ENCODE measurements around the gene YWHAB. TPM values are rescaled to one million over a fixed set of nuclear protein-coding genes. Genes with fewer than 3 reads are reported as not detected.

The YWHAB gene
- total RNA-seq, 1 donor from 2014 or later, result 43.2 TPM

DNA sequence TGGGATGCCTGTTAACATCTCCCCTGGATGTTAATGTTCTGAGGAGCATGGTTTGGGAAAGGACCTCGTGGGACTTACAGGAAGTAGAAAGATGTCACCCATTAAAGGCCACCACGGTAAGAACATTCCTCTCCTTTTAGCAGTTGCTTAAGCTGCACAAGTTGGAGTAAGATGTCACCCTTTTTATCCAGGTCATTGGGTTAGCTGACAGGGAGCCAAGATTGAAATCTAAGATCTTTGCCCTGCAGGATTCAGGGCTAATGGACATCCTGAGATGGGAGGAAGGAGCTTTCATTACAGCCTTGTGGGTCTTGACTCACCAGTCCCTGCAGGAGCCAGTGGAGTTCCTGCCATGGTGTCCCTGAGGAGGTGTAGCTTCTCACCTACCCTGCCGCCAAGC lies 46.4 kb downstream of the YWHAB start:
- no peak for FAIRE-seq
- no peaks in the 10 kb centered on the region for H3K27me3 ChIP-seq (ENCODE audit: control insufficient read depth, insufficient read depth, low read length)
- TF ChIP-seq, protein P1, sequence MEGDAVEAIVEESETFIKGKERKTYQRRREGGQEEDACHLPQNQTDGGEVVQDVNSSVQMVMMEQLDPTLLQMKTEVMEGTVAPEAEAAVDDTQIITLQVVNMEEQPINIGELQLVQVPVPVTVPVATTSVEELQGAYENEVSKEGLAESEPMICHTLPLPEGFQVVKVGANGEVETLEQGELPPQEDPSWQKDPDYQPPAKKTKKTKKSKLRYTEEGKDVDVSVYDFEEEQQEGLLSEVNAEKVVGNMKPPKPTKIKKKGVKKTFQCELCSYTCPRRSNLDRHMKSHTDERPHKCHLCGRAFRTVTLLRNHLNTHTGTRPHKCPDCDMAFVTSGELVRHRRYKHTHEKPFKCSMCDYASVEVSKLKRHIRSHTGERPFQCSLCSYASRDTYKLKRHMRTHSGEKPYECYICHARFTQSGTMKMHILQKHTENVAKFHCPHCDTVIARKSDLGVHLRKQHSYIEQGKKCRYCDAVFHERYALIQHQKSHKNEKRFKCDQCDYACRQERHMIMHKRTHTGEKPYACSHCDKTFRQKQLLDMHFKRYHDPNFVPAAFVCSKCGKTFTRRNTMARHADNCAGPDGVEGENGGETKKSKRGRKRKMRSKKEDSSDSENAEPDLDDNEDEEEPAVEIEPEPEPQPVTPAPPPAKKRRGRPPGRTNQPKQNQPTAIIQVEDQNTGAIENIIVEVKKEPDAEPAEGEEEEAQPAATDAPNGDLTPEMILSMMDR (IDR thresholded peaks at IDR 0.05; ENCODE audit: insufficient read depth, low read length, severe bottlenecking), result no peak
- peaks cover 5% of the 10 kb centered on the region for H3K36me3 ChIP-seq (ENCODE audit: control insufficient read depth, insufficient read depth, low read length)
- DNase-seq (ENCODE audit: low read depth), result no peak
- no peak overlapping the region for H3K4me3 ChIP-seq (ENCODE audit: low read depth, low read length)

DNA sequence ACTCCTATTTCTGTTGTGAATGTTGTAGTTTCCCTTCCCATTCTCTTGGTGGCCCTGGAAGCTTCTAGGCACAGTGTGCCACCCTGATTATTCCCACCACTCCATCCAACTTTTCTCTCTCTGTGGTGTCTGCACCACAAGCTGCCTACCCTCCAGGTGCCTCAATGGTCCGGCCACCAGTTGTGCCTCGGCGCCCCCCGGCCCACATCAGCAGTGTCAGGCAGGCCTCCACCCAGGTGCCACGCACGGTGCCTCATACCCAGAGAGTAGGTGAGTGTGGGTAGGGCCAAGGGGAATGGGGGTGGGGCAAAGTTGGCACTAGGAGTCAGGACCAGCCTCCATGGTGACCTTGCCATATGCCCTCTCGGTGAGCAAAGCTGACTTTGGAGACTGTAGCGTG lies 47.4 kb downstream of the YWHAB start:
- DNase-seq (ENCODE audit: low read depth) (no peak), FAIRE-seq (no peak)
- H3K27me3 ChIP-seq (ENCODE audit: control insufficient read depth, insufficient read depth, low read length), result no peaks in the 10 kb centered on the region
- H3K36me3 ChIP-seq (ENCODE audit: control insufficient read depth, insufficient read depth, low read length), result peaks cover 6% of the 10 kb centered on the region
- no peak overlapping the region for H3K4me3 ChIP-seq (ENCODE audit: low read depth, low read length)
- TF ChIP-seq, protein P1 (IDR thresholded peaks at IDR 0.05; ENCODE audit: insufficient read depth, low read length, severe bottlenecking), result no peak

DNA sequence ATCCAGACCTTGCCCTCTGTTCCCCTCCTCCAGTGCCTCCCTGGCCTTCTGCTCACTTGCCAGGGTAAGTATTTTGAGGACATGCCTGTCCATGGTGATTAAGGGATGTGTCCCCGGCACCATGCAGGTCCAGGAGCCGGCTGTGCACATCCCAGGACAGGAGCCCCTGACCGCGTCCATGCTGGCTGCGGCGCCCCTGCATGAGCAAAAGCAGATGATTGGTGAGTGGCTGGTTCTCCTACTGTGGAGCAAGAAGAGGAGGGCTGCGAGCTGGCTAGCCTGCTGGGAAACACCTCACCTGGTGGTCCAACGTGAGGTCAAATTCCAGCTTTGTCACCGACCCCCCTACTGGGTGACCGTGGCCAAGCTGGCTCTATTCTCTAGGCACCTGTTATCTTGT lies 51.0 kb downstream of the YWHAB start:
- DNase-seq (ENCODE audit: low read depth), result no peak
- TF ChIP-seq, protein P1 (IDR thresholded peaks at IDR 0.05; ENCODE audit: insufficient read depth, low read length, severe bottlenecking), result no peak
- Histone ChIP-seq H3K4me3 (ENCODE audit: low read depth, low read length) (no peak overlapping the region), H3K27me3 (ENCODE audit: control insufficient read depth, insufficient read depth, low read length) (no peaks in the 10 kb centered on the region), H3K36me3 (ENCODE audit: control insufficient read depth, insufficient read depth, low read length) (peaks cover 11% of the 10 kb centered on the region)
- no peak for FAIRE-seq

DNA sequence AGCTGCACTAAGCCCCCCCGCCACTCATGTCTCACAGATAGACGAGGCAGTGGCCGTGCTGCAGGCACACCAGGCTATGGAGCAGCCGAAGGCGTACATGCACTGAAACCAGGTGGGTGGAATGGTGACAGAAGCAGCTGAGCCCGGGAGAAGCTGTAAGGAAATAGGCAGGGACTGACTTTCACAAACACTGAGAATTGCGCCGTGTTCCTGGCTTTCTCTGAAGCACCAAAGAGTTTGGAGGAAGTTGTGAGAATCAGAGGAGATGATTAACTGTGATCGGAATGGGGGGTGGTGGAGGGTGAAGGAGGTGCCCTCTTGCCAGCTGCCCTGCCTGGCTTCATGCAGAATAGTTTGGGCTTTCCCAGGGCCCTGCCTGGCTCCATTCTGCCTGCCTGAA lies 53.1 kb downstream of the YWHAB start:
- TF ChIP-seq, protein P1 (IDR thresholded peaks at IDR 0.05; ENCODE audit: insufficient read depth, low read length, severe bottlenecking), result no peak
- FAIRE-seq (no peak), DNase-seq (ENCODE audit: low read depth) (peak; percentile 7)
- H3K27me3 ChIP-seq (ENCODE audit: control insufficient read depth, insufficient read depth, low read length), result no peaks in the 10 kb centered on the region
- peaks cover 24% of the 10 kb centered on the region for H3K36me3 ChIP-seq (ENCODE audit: control insufficient read depth, insufficient read depth, low read length)
- no peak overlapping the region for H3K4me3 ChIP-seq (ENCODE audit: low read depth, low read length)

DNA sequence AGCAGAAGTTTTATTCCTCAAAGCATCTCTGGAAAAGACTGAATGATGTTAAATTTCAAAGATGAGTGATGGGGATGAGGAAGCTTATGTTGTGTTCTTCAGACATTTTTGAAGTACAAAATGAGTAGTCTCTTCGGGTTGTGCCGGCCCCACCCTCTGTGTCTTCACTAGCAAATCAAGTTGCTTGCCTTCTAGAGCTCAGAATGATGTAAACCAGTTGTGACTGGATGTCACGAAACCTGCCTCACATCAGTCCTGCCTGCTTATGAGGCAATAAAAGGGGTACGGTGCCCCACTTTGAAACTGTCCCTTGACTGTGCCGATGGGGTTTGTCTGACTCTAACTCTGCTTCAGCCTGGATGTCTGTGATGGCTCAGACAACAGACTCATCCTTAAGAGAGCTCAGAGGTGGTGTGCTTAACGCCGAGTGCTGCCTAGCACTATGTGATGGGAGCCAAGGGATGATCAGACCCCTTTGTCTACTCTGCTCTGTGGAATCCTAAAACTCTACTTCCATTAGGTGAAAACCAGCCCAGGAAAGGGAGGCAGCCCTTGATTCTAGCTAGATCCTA lies 55.7 kb downstream of the YWHAB start:
- no peaks in the 10 kb centered on the region for H3K27me3 ChIP-seq (ENCODE audit: control insufficient read depth, insufficient read depth, low read length)
- DNase-seq (ENCODE audit: low read depth), result no peak
- no peak overlapping the region for H3K4me3 ChIP-seq (ENCODE audit: low read depth, low read length)
- FAIRE-seq, result no peak
- peaks cover 25% of the 10 kb centered on the region for H3K36me3 ChIP-seq (ENCODE audit: control insufficient read depth, insufficient read depth, low read length)
- TF ChIP-seq, protein P1 (IDR thresholded peaks at IDR 0.05; ENCODE audit: insufficient read depth, low read length, severe bottlenecking), result no peak
